GM18507 (cell line): ENCODE measurements around the gene PECR.

ENCODE experiments used
- DNase-seq: peaks from one replicate; pipeline ENCODE4 v3.0.0; 2011; ENCODE audit warnings: low read depth; ENCODE audit not compliant: insufficient read length; ENCODE audit errors: extremely low spot score
- FAIRE-seq: peaks from 2 replicates; lab custom pipeline; 2011; peaks lifted over from hg19 to GRCh38; lab: Jason Lieb, UNC

Gene PECR

DNA sequence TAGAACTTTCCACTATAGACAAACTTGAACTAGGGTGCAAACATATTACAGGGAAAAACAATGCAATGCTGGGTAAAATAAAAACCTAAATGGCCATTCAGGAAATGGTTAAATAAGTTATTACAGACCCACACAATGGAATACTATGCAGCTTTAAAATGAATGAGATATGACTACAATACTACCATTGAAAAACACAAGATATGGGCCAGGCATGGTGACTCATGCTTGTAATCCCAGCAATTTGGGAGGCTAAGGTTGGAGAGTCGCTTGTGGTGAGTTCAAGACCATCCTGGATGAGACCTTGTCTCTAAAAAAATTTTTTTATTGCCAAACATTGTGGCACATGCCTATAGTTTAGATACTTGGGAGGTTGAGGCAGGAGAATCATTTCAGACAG lies 6.8 kb downstream of the PECR start:
- no peak for FAIRE-seq
- no peak for DNase-seq

DNA sequence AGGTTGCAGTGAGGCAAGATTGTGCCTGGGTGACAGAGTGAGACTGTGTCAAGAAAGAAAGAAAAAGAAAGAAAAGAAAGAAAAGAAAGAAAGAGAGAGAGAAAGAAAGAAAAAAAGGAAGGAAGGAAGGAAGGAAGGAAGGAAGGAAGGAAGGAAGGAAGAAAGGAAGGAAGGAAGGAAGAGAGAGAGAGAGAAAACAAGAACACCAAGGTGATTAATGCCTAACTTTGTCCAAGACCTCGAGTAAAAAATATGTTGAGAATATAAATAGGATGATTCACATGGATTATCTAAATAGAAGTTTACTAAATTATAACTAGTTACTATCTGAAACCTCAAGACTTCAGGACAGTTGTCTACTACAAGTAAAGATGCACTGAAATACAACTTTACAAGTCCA lies 7.2 kb downstream of the PECR start:
- DNase-seq (no peak), FAIRE-seq (no peak)

DNA sequence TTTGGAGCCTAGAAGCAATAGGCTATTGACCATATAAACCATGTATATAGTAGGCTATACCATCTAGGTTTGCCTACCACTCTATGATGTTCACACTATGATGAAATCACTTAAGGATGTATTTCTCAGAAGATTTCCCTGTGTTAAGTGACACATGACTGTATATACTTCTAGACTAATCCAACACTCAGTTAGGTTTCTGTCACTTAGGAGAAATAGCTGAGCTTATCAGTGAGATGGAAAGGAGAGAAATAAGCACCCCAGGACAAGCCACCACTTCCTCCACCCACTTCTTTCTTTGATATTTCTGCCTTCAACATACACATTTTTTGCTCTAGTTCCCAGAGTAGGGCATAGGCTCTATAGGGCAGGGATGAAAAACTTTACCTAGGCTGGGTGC lies 7.8 kb downstream of the PECR start:
- FAIRE-seq (no peak), DNase-seq (no peak)

DNA sequence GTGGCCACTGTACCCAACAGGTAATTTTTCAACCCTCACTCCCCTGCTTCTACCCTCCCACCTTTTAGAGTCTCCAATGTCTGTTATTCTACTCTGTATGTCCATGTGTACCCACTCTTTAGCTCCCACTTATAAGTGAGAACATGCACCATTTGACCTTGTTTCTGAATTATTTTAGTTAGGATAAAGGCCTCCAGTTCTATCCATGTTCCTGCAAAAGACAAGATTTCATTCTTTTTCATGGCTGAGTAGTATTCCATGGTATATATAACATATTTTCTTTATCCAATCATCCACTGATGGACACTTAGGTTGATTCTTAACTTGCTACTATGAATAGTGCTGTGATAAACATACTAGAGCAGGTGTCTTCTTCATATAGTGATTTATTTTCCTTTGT lies 9.1 kb downstream of the PECR start:
- DNase-seq (no peak), FAIRE-seq (no peak)

DNA sequence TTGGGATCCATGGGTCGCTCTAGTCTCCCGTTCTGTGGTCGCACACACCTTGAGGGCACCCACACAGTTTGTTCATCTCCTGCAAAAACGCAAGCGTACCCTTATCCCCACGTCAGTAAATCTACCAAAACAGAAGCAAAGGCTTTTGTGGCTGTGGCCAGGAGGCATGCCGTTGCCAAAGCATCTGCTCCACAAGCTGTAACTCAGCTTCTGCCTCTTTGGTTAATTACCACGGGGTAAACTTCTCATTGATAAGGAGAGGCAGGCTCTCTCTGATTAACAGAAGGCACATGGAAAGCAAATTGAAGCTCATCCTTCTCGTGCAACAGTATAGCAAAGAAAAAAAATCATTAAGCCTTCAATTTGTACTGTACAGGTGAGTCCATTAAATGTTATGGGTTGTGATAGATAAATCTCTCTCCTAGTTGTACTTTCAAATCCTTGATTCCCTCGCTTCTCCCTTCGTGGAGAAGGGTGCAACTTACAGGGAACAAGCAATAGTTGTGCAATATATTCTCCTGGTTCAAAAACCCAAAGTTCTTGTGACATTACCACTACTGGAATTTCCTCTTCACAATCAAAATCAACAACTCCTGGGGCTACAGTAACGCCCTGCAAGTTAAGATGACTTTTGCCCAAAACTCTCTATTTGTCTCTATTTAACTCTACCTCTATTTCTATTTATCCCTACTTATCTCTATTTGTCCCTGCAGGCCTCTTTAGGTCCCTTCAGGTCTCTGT lies 10.3 kb downstream of the PECR start:
- DNase-seq (no peak), FAIRE-seq (no peak)

DNA sequence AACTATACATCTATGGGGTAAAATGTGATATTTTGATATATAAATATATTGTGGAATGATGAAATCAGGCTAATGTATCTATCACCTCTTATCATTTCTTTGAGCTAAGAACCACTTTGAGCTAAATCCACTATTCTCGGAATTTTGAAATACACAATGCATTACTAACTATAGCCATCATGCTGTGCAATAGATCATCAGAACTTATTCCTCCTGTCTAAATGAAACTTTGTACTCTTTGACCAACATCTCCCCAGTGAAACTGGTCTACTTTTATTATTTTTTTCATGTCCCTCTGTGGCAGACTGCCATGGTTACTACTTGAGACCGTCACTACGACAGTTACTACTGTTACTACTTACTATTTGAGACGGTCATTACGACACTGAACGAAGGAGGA lies 11.4 kb downstream of the PECR start:
- FAIRE-seq (no peak), DNase-seq (no peak)

DNA sequence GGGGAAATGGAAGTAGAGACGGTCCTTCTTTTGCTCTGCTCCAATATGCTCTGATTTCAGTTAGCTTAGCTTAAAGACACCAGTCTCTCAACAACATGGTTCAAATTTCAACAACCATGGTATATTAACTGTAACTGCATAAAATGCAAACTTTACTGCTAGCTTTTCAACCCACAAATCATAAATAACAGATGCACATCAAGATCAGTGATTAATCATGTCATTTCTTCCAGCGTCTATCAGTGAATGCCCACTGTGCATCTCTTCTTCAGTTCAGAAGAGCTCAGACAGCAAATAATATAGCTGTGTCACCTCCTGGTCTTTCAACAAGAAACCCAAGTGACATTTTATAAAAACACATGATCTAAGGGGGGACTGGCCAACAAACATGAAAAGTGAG lies 12.6 kb downstream of the PECR start:
- DNase-seq = no peak
- no peak for FAIRE-seq

DNA sequence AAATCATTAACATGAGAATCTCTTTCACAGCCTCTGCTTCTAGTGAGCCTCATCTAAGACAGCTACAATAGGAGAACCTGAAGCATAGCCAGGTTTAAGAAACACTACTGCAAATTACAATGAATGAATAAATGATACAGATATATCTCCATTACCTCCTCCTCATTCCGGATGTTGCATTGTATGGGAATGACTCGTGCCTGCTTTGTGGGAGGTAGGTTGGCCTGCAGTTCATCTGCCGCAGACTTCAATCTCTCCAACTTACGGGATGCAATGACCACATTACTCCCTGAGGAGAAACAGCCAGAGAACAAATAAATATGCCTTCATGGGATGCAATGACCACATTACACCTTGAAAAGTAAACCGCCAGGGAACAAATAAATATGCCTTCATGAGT lies 15.4 kb downstream of the PECR start:
- DNase-seq (no peak), FAIRE-seq (no peak)

DNA sequence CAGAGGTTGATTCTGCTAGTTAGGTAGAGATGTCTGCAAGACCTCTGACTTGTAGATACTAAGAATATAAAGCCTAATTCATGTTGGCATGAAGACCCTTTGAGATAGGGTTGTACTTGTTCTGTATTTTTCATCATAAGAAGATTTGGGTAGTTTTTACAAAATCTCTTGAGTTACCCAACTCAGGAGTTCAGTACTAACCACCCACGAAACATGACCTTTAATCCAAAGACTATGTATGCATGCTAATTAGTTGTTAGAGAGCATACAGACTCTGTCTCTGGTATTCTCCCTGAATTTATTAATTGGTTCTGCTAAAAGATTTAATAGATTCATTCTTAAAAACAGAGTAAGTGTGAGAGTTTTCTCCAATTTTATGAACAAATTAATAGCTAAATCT lies 16.9 kb downstream of the PECR start:
- DNase-seq (no peak), FAIRE-seq (no peak)

DNA sequence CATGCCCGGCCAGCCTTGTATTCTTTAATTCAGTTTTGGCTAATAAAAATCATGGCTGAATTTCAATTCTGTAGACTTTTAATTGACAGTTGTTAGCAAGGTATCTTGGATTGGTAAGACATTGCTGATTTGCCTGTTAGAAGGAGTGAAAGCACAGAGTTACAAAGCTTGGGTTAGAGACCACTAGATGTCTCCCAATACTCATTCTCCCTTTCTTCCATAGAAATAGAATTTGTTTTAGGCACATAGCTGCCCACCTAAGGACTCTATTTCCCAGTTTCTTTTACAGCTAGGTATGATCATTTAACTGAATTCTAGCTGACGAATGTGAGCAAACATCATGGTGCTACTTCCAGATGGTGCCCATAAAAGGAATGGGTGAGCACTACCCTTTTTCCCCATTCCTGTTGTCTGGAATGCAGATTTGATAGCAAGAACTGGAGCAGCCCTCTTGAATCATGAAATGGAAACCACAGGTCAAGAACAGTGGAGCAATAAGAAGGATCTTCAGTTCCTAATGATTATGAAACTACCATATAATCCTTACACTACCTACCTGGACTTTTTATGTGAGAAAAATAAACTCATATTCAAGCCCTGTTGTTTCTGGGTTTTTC lies 17.5 kb downstream of the PECR start:
- DNase-seq = no peak
- no peak for FAIRE-seq

DNA sequence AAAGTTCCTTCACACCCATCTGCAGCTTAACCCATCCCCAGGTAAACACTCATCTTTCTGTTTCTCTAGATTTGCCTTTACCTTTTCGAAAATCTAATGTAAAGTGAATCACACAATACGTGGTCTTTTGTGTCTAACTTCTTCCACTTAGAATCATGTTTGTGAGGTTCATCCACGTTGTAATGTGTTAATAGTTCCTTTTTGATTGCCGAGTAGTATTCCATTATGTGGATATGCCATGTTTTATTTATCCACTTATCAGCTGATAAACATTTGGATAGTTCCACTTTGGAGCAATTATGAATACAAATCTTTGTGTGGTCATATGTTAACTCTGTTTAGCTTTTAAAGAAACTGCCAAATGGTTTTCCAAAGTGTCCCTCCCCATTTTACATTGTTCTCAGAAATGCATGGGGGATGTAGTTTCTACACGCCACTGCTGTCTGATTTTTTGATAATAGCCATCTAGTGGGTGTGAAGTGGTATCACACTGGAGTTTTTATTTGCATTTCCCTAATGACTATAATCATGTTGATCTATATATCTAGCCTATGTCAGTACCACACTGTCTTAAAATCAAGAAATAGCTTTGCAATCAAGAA lies 22.3 kb downstream of the PECR start:
- FAIRE-seq = peak; percentile 57

DNA sequence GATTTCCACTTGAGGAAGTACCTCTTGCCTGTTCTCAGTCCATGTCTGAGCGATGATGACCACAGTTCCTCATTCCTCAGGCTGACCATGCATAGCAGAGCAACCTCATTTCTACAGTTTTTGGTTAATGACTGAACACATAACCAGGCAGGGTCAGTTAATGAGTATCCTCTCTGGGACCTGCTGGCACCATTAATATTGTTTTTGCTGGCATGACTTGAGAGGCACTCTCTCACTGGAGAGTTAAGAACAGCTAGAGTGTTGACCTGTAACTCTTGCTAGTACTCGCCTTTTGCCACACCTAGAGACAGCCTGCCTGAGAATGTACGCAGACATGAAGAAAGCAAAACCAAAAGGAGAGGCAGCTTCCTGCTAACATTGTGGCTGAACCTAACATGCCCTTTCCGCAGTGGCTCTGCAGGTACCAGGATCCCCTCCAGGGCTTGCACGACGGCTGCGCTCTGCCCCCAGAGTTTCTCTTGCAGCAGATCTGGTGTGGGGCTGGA lies 23.9 kb downstream of the PECR start:
- DNase-seq = peak; percentile 53
- FAIRE-seq = peak; percentile 99

More for the DNA sequence above, 22.3 kb downstream of the PECR start:
- no peak for DNase-seq

DNA sequence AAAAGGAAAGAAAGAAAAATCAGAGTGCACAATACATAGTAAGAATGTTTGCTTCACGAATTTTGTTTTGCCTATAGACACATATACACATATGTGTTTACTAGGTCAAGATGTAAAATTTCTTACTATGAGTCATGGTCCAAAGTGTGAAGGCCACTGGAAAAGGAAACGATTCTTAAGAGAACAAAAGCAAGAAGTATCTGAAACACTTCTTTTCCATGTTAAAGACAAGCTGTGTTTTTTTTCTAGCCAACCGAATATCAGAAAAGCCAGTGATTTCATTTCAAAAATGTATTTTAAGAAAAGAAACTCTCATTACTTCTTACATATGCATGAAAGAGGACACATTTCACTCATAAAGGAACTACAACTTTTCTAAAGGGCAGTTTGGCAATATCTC lies 24.9 kb downstream of the PECR start:
- FAIRE-seq = no peak

DNA sequence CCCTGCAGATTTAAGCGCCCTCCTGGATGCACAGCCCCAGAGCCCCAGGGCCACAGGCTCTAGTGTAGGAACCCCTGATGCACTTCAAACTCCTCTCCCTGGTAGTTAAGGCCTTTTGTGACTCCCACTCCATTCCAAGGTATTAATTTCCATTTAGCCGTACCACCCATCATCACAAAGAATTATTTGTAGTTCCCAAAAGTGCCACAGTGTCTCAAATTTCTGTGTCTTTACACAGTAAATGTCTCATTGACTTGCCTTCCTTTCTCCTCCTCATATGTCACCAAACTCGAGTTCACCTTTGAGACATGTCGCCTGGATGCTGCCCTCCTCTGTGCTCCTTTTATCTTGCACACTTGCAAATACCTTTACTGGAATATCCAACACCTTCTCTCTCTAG lies 25.9 kb downstream of the PECR start:
- DNase-seq (no peak), FAIRE-seq (no peak)

More for the DNA sequence above, 24.9 kb downstream of the PECR start:
- no peak for DNase-seq

DNA sequence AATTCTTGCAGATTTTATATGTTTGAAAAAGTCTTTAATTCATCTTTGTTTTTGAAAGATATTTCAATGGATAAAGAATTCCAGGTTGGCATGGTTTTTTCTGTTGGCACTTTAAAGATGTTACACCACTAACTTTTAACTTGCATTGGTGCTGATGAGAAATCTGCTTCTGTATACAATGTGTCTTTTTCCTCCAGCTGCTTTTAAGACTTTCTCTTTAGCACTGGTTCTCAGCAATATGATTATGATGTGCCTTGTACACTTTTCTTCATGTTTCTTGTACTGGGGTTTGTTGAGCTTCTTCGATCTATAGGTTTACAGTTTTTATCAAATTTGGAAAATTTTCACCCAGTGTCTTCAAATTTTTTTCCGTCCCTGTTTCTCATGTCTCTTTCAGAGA lies 29.2 kb downstream of the PECR start:
- FAIRE-seq (no peak), DNase-seq (no peak)

DNA sequence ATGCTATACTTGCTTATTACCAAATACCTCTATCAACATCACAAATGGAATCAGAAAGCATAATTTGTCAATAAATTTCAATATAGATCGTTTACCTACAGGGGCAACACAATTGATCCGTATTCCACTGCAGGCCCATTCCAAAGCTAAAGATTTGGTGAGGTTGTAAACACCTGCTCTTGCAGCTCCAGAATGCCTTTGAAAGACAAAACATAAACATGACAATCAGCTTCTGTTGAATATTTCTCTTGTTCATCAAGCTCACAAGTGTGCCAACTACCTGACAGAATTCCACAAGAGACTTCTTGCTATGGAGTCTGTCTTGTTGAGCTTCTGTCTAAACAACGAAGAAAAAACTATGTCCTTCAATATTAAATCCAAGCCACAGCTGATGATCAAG lies 30.3 kb downstream of the PECR start:
- FAIRE-seq (no peak), DNase-seq (no peak)

DNA sequence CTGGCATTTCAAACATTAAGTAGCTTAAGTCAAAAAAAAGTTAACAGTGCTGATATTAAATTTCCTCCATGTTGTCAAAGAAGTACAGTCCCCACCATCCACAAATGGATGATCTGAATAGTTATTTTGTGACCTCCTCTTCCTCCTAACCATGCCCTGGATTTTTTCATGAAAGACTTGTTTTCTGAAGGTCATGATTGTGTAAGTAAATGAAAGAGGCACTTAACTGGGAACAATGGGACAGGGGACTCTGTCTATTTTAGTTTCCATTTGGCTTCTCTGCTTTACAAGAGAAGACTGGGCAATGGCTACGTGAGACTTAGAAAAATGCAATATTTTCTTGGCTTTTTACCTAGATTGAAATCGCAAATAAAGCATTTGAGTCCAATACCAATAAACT lies 32.2 kb downstream of the PECR start:
- FAIRE-seq (no peak), DNase-seq (no peak)

DNA sequence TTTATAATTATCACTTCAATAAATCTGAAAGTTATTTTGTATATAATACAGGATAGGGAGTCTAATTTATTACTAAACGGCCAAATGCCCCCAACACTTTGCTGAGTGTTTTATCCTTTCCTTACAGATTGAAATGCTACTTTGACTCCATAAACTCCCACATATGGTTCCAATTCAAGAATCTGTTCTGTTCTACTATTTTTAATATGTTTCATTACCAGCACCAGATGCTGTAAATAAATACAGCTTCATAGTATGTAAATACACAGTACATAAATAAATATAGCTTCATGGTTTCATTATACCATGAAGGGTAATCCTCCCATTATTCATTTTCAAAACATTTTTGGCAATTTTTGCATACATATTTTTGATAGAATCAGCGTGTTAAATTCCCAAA lies 34.2 kb downstream of the PECR start:
- DNase-seq (no peak), FAIRE-seq (no peak)

DNA sequence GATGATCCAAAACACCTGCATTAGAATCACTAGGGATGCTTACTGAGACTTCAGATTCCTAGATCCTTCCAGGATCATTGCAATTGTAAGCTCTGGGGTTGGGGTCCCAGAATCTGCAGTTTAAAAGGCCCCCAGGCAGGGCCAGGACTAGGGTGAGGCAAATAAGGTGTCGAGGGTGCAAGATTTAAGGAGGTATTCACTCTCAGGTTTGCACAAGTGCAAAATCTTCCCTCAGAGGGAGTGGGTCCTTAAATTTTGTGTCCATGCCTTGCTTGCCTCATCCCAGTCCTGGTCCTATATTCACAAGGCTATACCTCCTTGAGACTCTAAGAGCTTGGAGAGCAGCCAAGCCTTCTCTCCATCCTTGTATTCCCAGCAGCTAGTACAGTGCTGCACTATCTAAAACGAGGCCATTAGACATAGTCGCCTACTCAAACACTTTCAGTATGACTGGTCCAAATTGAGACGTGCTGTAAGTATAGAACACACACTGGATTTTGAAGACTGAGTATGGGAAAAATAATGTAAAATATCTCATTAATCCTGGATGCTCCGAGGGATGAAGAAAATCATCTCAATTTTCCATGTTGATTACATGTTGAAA lies 36.6 kb downstream of the PECR start:
- DNase-seq (no peak), FAIRE-seq (peak; percentile 68)

DNA sequence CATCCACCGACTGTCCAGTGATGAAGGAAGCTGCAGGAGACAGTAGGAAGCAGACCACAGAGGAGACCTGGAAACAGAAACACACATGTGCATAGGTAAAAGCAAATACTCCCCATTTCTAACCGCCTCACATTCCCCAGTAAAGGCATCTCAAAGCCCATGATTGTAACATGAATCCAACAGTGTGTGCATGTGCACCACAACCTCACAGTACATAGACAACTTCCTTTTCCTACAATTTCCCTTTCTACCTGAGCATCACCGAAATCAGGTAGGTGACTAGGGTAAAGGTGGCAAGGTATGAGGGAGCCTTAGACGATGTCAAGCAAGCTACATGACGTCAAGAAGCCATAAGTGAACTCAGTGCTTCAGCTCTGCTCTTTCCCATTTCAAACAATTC lies 37.7 kb downstream of the PECR start:
- no peak for DNase-seq
- FAIRE-seq = no peak

DNA sequence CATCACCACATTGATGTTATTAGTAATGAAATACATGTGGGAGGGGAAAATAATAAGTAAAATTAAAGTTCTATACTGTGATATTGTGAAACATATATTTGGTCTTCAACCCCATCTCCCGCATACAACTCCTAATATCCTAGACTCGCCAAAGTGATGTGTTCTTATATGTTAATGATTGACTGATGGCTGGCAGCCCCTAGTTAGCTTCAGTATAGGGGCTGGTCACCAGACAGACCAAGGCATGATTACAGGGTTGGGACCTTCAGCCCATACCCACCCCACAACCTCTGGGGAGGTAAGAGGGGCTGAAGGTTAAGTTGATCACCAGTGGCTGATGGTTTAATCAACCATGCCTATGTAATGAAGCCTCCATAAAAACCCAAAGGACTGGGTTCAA lies 40.2 kb downstream of the PECR start:
- DNase-seq = no peak
- FAIRE-seq = no peak
